A549 (cell line): ENCODE results near the gene RPTOR. TPM values are rescaled to one million over a fixed set of nuclear protein-coding genes. Genes with fewer than 3 reads are reported as not detected.
A peak's percentile ranks its signal among the peaks of the same experiment; 100 is the strongest.

Experiments
- ATAC-seq, 2 experiments: fragments of 200-7000 bp in 1 of 2; fragments of >200 bp in 1 of 2; cut with Nextera tagmentation in 1 of 2; cut with Tn5 transposase in 1 of 2; 3 replicates each; pipeline versions ENCODE4 v1.8.0 to v1.9.1; 2018 to 2020; ENCODE audit warnings: mild to moderate bottlenecking in 1 of 2, moderate library complexity in 1 of 2
- CTCF ChIA-PET: fragments of 300-600 bp; sonication (Branson Sonifier 250); formaldehyde crosslinking; extraction: SDS; loops from one replicate; lab custom pipeline; 2021; ENCODE audit warnings: antibody characterized with exemption, inconsistent platforms; lab: Yijun Ruan, JAX
- POLR2A ChIA-PET: fragments of 350-600 bp; formaldehyde crosslinking; extraction: SDS; loops from one replicate; lab custom pipeline; 2021; ENCODE audit warnings: antibody characterized with exemption, inconsistent platforms; lab: Yijun Ruan, JAX
- DNase-seq, 2 experiments: peaks; one replicate each; pipeline versions ENCODE4 v3.0.0 to v3.0.0-alpha.2; 2011 to 2016; ENCODE audit warnings: low read depth in 1 of 2, low spot score in 1 of 2
- FAIRE-seq: peaks from 2 replicates; lab custom pipeline; 2011; peaks lifted over from hg19 to GRCh38; lab: Jason Lieb, UNC
- H3K27ac ChIP-seq, 2 experiments: fragments of >200 bp; sonication (Bioruptor Twin); formaldehyde crosslinking; 3 replicates each; pipeline ENCODE4 v1.5.1; 2016 to 2017
- H3K4me1 ChIP-seq: fragments of >200 bp; sonication (Bioruptor Twin); formaldehyde crosslinking; 3 replicates; pipeline ENCODE4 v1.6.1; 2016
- H3K4me2 ChIP-seq: fragments of >200 bp; sonication (Bioruptor Twin); formaldehyde crosslinking; 3 replicates; pipeline ENCODE4 v1.6.1; 2016
- H3K4me3 ChIP-seq: fragments of >200 bp; sonication (Bioruptor Twin); formaldehyde crosslinking; 3 replicates; pipeline ENCODE4 v1.5.1; 2016
- H3K9me3 ChIP-seq: fragments of >200 bp; sonication (Bioruptor Twin); formaldehyde crosslinking; 3 replicates; pipeline ENCODE4 v1.6.1; 2016
- ATOH8 ChIP-seq: fragments of 250-450 bp; sonication (Bioruptor Pico); IDR thresholded peaks from 2 replicates; pipeline ENCODE4 v1.5.0; 2020; ENCODE audit warnings: low read depth, mild to moderate bottlenecking, moderate library complexity
- CBX2 ChIP-seq: fragments of 200-600 bp; sonication (generic); IDR thresholded peaks from 2 replicates; pipeline ENCODE4 v1.6.1; 2016; ENCODE audit warnings: low read depth, mild to moderate bottlenecking, borderline replicate concordance
- CBX8 ChIP-seq: fragments of 200-600 bp; sonication (generic); IDR thresholded peaks from 2 replicates; pipeline ENCODE4 v1.6.1; 2016
- CTCF ChIP-seq: fragments of >200 bp; sonication (Bioruptor Twin); formaldehyde crosslinking; IDR thresholded peaks from 3 replicates; pipeline ENCODE4 v1.5.1; 2016
- EHF ChIP-seq: fragments of 250-450 bp; sonication (Bioruptor Pico); IDR thresholded peaks from 2 replicates; pipeline ENCODE4 v1.5.0; 2020; ENCODE audit warnings: mild to moderate bottlenecking
- EHMT2 ChIP-seq: fragments of 200-600 bp; sonication (generic); IDR thresholded peaks from 2 replicates; pipeline ENCODE4 v1.6.1; 2016; ENCODE audit warnings: antibody characterized with exemption, low read depth, mild to moderate bottlenecking, moderate library complexity
- FOSB ChIP-seq: fragments of 250-450 bp; sonication (Bioruptor Pico); IDR thresholded peaks from 2 replicates; pipeline ENCODE4 v1.5.0; 2020; ENCODE audit warnings: mild to moderate bottlenecking, moderate library complexity
- FOSL2 ChIP-seq, 2 experiments: fragments of 450-650 bp in 1 of 2; fragments of >200 bp in 1 of 2; sonication (Bioruptor Twin) in 1 of 2; formaldehyde crosslinking; IDR thresholded peaks; 2 replicates each; pipeline versions ENCODE4 v1.5.0 to v1.6.1; 2016 to 2020; ENCODE audit warnings: mild to moderate bottlenecking in 1 of 2, moderate library complexity in 1 of 2
- HES2 ChIP-seq: fragments of >200 bp; sonication (Bioruptor Twin); formaldehyde crosslinking; IDR thresholded peaks from 2 replicates; pipeline ENCODE4 v1.6.1; 2016
- JUN ChIP-seq, 2 experiments: fragments of >200 bp; sonication (Bioruptor Twin); formaldehyde crosslinking; IDR thresholded peaks; 2 replicates in 1 of 2; 3 replicates in 1 of 2; pipeline ENCODE4 v1.6.1; 2016 to 2017
- MAFK ChIP-seq: fragments of 450-650 bp; IDR thresholded peaks from 2 replicates; pipeline ENCODE4 v1.6.1; 2014; ENCODE audit not compliant: partially characterized antibody
- MAZ ChIP-seq: fragments of 150-350 bp; IDR thresholded peaks from 2 replicates; pipeline ENCODE4 v1.6.1; 2014; ENCODE audit warnings: antibody characterized with exemption, low read depth, low read length, borderline replicate concordance
- PHF8 ChIP-seq: fragments of 200-600 bp; sonication (generic); IDR thresholded peaks from 2 replicates; pipeline ENCODE4 v1.6.1; 2016; ENCODE audit warnings: low read depth, mild to moderate bottlenecking, antibody characterized with exemption, moderate library complexity, borderline replicate concordance
- RARB ChIP-seq: fragments of 250-450 bp; sonication (Bioruptor Pico); IDR thresholded peaks from 2 replicates; pipeline ENCODE4 v1.8.0; 2021; ENCODE audit warnings: mild to moderate bottlenecking, moderate library complexity
- ZFP36 ChIP-seq: fragments of 450-650 bp; IDR thresholded peaks from 2 replicates; pipeline ENCODE4 v1.6.1; 2014; ENCODE audit warnings: borderline replicate concordance; ENCODE audit not compliant: partially characterized antibody
- ZSCAN20 ChIP-seq: fragments of 250-450 bp; sonication (Bioruptor Pico); IDR thresholded peaks from 2 replicates; pipeline ENCODE4 v1.8.0; 2022; ENCODE audit warnings: mild to moderate bottlenecking, moderate library complexity
- WGBS: methylation state at CpG from one replicate; pipeline ENCODE4 v1.1.6; 2017; ENCODE audit errors: missing lambda C conversion rate; 5-methylcytosine and 5-hydroxymethylcytosine counted together
- polyA plus RNA-seq, 4 experiments: library from polyadenylated mRNA; depleted of rRNA in 3 of 4; stranded (reverse); fragments of >200 nt; fragmentation: RNase III in 1 of 4; extraction: RNeasy Plus Mini Kit Qiagen cat#74134 plus additional on column Dnase treatment in 1 of 4; gene quantifications; 2 replicates in 3 of 4; 3 replicates in 1 of 4; pipeline ENCODE4 v1.2.3, GENCODE V29; 2011 to 2017
- TF ChIP-seq, protein P1 (sequence below): fragments of 450-650 bp; IDR thresholded peaks from 2 replicates; pipeline ENCODE4 v1.6.1; 2014; ENCODE audit warnings: antibody characterized with exemption

RPTOR gene
- polyA plus RNA-seq, 2 of the 4 experiments (the other 2 are of a cell fraction), result 10.8 to 27.1 TPM

GRCh38 chr17:80511222-80512180 lies 33.1 kb upstream of the RPTOR start (continued):
- TF ChIP-seq, protein P1, sequence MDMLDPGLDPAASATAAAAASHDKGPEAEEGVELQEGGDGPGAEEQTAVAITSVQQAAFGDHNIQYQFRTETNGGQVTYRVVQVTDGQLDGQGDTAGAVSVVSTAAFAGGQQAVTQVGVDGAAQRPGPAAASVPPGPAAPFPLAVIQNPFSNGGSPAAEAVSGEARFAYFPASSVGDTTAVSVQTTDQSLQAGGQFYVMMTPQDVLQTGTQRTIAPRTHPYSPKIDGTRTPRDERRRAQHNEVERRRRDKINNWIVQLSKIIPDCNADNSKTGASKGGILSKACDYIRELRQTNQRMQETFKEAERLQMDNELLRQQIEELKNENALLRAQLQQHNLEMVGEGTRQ, result no peak
- TF ChIP-seq PHF8, result no peak
- TF ChIP-seq, all 56 proteins: peak for 0

DNA sequence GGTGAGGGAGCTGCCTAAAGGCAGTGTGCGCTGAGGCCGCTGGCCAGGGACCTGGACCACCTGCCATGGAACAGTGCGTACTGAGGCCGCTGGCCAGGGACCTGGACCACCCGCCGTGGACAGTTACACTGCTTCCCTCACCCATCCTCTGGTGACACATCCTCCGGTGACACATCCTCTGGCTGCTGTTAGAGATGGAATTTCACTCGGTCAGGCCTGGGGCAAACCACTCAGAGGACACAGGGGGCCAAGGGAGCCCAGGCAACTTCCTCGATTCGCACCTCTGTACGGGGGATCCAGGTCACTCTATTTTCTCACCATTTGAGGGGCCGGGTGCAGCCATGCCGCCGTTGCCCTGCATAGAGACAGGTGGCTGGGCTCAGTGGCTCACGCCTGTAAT lies 32.4 kb upstream of the RPTOR start:
- Histone ChIP-seq H3K9me3 (no peaks in the 10 kb centered on the region), H3K4me3 (no peak overlapping the region), H3K27ac (peak overlapping the region; percentile 49 to 70), H3K4me2 (peak overlapping the region; percentile 31; the same call in 2 of the 3 replicates), H3K4me1 (peaks cover 22% of the 10 kb centered on the region)
- WGBS, result 62% methylated on average over 12 of the region's 15 CpGs
- ChIA-PET POLR2A (no interaction called here), CTCF (no interaction called here)
- DNase-seq, result peak; percentile 43 to 70
- FAIRE-seq, result no peak
- ATAC-seq, result peak; percentile 61 to 75; a peak in 5 of 6 replicates
- no peak for TF ChIP-seq FOSL2 (IDR thresholded peaks at IDR 0.05)
- TF ChIP-seq FOSL2 (CRISPR knock-in tag; IDR thresholded peaks at IDR 0.05), result peak; percentile 62
- TF ChIP-seq MAFK, result no peak
- 0 out of 5 replicates have a peak, but pooled peaks of 1 of the 2 experiments have one; percentile 26 for TF ChIP-seq JUN (IDR thresholded peaks at IDR 0.05)
- TF ChIP-seq, all 56 proteins: peak for 2

DNA sequence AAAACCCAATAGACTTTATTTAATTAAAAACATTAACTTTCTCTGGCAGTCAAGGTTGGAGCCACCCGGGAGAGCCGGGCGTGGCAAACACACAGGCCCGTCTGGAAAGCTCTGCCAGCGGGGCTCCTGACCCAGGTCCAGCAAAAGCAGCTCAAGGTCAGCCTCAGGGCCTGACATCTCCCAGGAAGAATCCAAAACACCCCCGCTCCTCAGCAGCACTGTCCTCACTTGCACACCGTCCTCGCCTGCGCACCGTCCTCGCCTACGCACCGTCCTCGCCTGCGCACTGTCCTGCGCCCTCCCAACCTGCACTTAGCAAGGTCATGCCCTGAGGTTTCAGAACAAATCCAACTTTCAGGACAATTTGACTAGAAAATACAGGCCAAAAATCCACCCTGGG lies 31.4 kb upstream of the RPTOR start:
- H3K27ac ChIP-seq, result peak overlapping the region; percentile 49 to 70; a peak in 4 of 6 replicates
- no peaks in the 10 kb centered on the region for H3K9me3 ChIP-seq
- H3K4me3 ChIP-seq, result no peak overlapping the region
- WGBS, result 88% methylated on average over 16 of the region's 16 CpGs
- POLR2A ChIA-PET, result no interaction called here
- DNase-seq, result no peak
- ATAC-seq, result no peak
- no peak overlapping the region; the same call in 2 of the 3 replicates for H3K4me2 ChIP-seq
- TF ChIP-seq EHF (CRISPR knock-in tag), result no peak
- TF ChIP-seq FOSL2 (IDR thresholded peaks at IDR 0.05), result no peak
- TF ChIP-seq FOSL2 (CRISPR knock-in tag; IDR thresholded peaks at IDR 0.05), result no peak
- TF ChIP-seq FOSB (CRISPR knock-in tag), result no peak
- no peak for TF ChIP-seq ZFP36
- TF ChIP-seq, all 56 proteins: peak for 0
- peaks cover 22% of the 10 kb centered on the region for H3K4me1 ChIP-seq
- CTCF ChIA-PET, result no interaction called here
- FAIRE-seq, result no peak

DNA sequence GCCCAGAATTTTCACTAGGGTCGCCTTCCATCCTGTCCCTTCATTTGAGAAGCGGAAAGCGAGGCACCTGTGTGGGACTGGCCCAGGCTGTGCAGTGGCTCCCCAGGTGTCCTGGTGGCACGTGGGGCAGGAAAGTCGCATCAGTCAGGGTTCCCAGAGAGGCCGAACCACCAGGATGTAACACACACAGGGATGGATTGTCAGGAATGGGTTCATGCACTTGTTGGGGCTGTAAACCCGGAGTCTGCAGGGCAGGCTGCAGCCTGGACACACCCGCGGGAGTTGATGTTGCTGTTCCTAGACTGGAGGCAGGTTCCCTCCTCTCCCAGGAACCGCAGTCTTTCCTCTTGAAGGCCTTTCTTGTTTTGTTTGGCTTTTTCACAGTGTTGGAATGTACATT lies 30.7 kb upstream of the RPTOR start:
- 74% methylated on average over 10 of the region's 10 CpGs for whole genome bisulfite sequencing
- Histone ChIP-seq H3K9me3 (no peaks in the 10 kb centered on the region), H3K4me1 (peaks cover 22% of the 10 kb centered on the region), H3K4me3 (no peak overlapping the region), H3K4me2 (no peak overlapping the region; the same call in 2 of the 3 replicates), H3K27ac (peak overlapping the region; percentile 49 to 70; a peak in 4 of 6 replicates)
- DNase-seq (no peak), FAIRE-seq (no peak), ATAC-seq (no peak)
- ChIA-PET CTCF (interaction anchor here (0.6 kb wide), 1 partner anchor 9 kb away, joined by 3 read pairs; no protein-coding TSS in a partner anchor), POLR2A (no interaction called here)
- TF ChIP-seq EHMT2 (no peak), MAFK (no peak)

DNA sequence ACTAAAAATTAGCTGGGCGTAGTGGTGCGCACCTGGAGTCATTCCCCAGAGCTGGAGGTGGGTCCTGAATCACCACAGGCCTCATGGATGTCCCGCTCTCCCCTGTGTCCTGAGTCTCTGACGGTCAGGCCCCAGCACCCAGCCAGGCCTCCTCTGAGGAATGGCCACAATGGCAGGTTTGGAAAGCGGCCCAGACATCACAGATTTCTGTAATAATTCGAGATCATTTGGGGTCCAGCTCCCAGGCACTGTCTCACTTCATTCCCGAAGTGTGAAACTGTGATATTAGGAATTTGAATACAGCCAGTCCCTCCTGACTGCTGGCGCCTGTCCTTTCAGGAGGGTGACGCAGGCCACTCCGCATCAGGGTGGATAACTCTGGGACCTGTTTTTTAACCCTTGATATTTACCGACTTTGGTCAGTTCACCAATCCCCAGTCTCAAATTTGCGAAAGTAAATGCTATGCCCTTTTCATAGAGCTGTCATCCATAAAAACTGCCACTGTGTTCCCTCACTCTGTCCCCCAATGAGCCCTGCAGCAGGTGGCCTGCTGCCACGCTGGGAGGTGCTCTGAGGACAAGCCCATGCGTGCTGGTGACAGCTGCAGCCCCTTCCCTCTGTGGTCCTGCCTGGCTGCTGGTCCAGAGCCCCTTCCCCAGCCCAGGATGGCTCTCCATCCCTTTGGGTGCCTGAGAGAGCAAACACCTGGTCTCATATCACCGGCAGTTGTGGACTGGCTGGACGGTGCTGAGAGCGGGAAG lies 28.3 kb upstream of the RPTOR start:
- peaks cover 22% of the 10 kb centered on the region for H3K4me1 ChIP-seq
- CTCF ChIA-PET, result interaction anchor here (1.3 to 2.7 kb wide), 2 partner anchors 20 to 59 kb away, joined by 3 to 7 read pairs; no protein-coding TSS in a partner anchor
- TF ChIP-seq ZSCAN20 (no peak), CBX2 (no peak), RARB (no peak), ATOH8 (no peak), CTCF (no peak), MAZ (no peak), CBX8 (no peak), HES2 (no peak)
- TF ChIP-seq, protein P1, result no peak
- H3K27ac ChIP-seq, result no peak overlapping the region
- no peak for DNase-seq
- no peak for FAIRE-seq
- POLR2A ChIA-PET, result interaction anchor here (0.6 kb wide), 1 partner anchor 103 kb away, joined by 3 read pairs; no protein-coding TSS in a partner anchor
- ATAC-seq, result no peak
- no peak overlapping the region for H3K4me3 ChIP-seq
- WGBS, result 68% methylated on average over 17 of the region's 17 CpGs
- no peak overlapping the region for H3K4me2 ChIP-seq
- no peaks in the 10 kb centered on the region for H3K9me3 ChIP-seq
